ENCODE data around the gene RARRES2.
A peak's percentile ranks its signal among the peaks of the same experiment; 100 is the strongest.

The RARRES2 gene

GRCh38 chr7:150361402-150361801 is 20.0 kb upstream of the RARRES2 start:
- no peak for DNase-seq

GRCh38 chr7:150360363-150361058 is 19.1 kb upstream of the RARRES2 start:
- no peak for DNase-seq

DNA sequence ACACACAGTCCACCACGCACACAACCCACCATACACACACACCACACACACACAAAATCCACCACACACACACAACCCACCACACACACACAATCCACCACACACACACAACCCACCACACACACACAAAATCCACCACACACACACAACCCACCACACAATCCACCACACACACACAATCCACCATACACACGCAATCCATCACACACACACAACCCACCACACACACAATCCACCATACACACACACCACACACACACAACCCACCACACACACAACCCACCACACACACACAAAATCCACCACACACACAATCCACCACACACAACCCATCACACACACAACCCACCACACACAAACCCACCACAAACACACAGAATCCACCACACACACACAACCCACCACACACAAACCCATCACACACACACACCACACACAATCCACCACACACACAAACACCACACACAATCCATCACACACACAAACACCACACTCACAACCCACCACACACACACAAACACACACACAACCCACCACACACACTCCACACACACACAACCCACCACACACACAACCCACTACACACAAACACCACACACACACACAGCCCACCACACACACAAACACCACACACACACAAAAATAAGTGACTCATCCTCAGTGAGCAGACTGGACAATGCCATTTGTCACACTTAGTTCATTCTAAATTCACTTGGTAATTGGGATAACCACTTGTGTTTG is 18.4 kb upstream of the RARRES2 start:
- no peak for DNase-seq

- DNase-seq = no peak
Observed at GRCh38 chr7:150358988-150359621, 17.7 kb upstream of the RARRES2 start.

DNA sequence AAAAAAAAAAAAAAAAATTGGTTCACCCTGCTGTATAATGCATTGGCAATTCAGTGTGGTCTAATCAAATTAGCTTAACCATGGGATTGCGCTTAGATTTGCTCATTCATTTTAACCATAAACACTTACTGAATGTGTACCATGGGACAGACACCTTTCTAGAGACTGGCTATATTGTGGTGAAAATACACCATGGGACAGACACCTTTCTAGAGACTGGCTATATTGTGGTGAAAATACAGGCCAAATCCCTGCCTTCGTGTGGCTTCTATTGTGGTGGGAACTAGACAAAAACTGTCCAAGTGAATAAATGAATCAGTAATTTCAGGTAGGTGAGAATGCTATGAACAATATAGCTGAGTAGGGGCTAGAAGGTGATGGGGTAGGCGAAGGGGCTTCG is 17.0 kb upstream of the RARRES2 start:
- no peak for DNase-seq

DNA sequence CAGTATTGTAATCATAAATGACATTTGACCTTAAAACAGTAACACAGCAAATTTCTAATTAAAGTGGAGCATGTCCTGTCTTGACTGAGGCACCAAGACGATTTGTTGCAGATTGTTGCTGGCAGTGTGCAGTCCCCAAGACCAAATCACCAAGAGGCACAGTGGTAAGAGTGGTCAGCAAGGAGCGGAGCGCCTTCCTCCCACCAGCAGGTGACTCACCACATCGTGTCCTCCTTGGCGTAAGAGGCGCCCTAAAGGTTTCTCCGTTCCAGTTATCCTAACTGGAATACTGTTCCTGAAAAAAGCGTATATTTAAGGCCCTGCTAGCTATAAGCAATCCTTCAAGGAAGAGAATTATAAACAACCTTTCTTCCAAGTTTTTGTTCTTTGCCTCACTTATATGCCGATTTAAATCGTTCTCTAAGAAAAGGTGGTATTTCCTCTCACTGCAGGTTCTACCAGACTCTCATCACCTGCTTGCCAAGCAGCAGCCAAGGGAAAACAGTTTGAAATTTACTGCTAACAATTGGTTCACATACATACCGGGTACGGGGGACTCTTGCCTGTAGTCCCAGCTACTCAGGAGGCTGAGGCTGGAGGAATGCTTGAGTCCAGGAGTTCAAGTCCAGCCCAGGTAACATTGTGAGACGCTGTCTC is 16.5 kb upstream of the RARRES2 start:
- DNase-seq = no peak

GRCh38 chr7:150357270-150357669 is 15.8 kb upstream of the RARRES2 start:
- no peak for DNase-seq

GRCh38 chr7:150356265-150356897 is 15.0 kb upstream of the RARRES2 start:
- peak; percentile 27 for DNase-seq

DNA sequence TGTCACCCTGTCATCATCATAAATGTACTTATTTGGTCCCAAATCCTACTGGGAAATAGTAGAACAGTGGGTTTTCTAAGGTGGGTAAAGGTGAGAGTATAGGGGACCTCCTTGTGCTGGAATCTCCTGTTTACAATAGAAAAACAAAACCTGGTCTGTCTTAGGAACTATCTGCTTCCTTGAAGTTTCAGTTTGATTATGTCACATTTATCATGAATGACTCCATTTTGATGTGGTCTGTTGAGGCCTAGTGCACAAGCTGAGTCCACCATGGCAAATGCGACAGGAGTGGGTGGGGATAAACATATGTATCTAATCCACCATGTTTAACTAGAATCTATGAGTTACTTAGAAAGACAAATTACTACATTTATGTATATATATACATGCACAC is 14.2 kb upstream of the RARRES2 start:
- no peak for DNase-seq

DNA sequence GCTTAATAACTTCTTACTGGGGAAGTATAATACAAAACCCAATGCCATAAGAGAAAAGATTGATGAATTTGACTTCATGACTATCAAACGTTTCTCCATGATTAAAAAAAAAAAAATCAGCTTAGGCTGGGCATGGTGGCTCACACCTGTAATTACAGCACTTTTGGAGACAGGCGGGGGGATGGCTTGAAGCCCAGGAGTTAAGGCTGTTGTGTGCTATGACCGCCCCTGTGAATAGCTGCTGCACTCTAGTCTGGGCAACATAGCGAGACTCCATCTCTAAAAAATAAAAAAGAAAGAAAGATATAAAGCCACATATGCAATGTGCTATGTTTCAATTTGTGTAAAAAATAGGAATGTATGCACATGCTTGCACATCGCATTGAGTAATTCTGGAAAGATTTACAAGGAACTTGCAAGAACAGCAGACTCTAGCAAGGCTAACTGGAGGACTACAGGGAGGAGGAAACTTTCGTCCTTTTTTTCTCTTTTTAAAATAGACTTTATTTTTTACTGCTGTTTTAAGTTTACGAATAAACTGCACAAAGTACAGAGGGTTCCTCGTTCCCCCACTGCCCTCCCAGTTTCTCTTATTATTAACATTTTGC is 10.3 kb upstream of the RARRES2 start:
- no peak for DNase-seq

GRCh38 chr7:150346922-150347321 is 5.5 kb upstream of the RARRES2 start:
- no peak for DNase-seq

GRCh38 chr7:150345012-150345411 is 3.6 kb upstream of the RARRES2 start:
- DNase-seq = no peak

DNA sequence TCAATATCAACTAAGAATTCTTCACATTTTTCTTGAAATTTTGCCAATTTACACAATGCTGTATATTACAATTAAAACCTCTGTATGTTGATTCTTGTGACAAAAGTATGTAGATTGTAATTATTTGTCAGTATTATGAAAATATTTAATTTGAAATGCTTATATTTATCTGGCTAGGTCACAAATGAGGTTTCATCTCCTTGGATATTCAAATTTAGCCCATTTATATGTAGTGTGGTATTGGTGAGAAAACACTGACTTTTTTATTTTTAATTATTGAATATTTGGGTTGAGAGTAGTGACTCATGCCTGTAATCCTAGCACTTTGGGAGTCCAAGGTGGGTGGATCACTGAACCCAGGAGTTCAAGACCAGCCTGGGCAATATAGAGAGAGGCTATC is 2.9 kb upstream of the RARRES2 start:
- no peak for DNase-seq

GRCh38 chr7:150343225-150343624 is 1.8 kb upstream of the RARRES2 start:
- DNase-seq = no peak

DNA sequence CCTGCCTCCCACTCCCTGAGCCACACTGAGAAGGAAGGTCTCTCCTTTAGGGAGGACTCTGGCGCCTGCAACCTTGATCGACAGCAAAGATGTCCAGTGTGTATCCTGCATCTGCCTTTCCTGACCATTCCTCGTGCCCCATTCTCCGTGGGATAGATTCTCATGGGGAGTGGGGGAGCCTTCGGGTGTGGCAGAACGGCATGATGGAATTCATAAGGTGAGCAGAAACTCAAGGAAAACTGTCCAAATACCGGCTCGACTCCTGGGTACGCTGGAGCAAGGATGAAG is 636 bp upstream of the RARRES2 start:
- no peak for DNase-seq

- DNase-seq = no peak
Observed at GRCh38 chr7:150340875-150341262, 560 bp downstream of the RARRES2 start.

- peak; percentile 33 for DNase-seq
Observed at GRCh38 chr7:150340024-150340749, 1.2 kb downstream of the RARRES2 start.

- DNase-seq = no peak
Observed at GRCh38 chr7:150339409-150339809, 2.0 kb downstream of the RARRES2 start.

DNA sequence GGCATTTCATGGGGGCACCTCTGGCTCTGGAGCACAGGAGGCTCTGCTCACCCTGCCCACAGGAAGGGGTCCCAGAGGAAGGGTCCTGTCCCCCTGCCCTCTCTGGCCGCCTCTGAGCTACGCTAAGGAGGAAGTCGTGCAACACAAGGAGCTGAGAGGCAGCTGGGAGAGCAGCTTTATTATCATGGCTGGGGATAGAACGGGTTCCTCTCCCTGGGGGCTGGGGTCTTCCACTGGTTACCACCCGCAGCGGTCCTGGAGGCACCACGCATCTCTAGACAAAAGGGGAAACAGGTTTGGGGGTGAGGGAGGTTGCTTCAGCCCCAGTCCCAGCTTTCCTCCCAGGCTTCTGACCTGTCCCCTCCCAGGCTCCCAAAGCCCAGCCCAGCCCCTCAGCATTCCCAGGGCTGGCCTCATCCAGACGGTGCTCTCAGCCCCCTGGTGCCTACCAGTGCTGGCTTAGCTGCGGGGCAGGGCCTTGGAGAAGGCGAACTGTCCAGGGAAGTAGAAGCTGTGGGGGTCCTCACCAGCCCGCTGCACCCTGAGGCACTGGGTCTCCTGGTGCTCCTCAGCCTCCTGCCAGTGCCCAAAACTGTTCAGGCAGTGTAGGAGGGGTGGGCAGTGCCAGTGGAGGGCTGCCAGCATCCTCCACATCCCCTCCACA is 3.1 kb downstream of the RARRES2 start:
- DNase-seq = no peak

DNA sequence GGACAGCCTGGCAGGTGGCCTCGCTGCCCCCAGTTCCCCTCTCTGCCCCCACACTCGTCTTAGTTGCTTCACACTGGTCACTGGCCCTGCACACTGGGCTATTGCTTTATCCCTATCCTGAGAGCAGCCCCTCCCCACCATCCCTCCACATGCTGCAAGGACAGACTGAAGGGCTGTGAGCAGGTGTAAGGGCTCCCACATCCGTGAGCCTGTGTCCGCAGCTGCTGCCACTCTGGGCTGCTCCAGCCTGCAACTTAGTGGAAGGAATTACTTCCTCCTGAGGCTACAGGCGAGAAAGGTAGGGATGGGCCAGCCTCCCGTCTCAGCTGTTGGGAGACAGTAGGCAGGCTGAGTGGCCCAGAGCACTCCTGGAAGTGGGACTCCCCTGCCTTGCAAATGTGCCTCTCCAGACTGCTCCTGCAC is 3.8 kb downstream of the RARRES2 start:
- no peak for DNase-seq

- DNase-seq = no peak
Observed at GRCh38 chr7:150337179-150337578, 4.2 kb downstream of the RARRES2 start.
